HEK293 (cell line): ENCODE measurements around the gene TPD52L1.

Experiments used
- GLI4 ChIP-seq: fragments of 450-650 bp; formaldehyde crosslinking; IDR thresholded peaks from 2 replicates; pipeline ENCODE4 v1.5.1; 2016; ENCODE audit warnings: missing biosample characterization, missing genetic modification characterization
- GLIS2 ChIP-seq: fragments of 450-650 bp; formaldehyde crosslinking; IDR thresholded peaks from 2 replicates; pipeline ENCODE4 v1.5.1; 2016; ENCODE audit warnings: missing biosample characterization, missing genetic modification characterization
- PBX3 ChIP-seq: sonication (generic); formaldehyde crosslinking; IDR thresholded peaks from 2 replicates; pipeline ENCODE4 v1.8.1; 2022; ENCODE audit warnings: mild to moderate bottlenecking, moderate library complexity, missing genetic modification reagents
- PRDM10 ChIP-seq: fragments of 450-650 bp; formaldehyde crosslinking; IDR thresholded peaks from 2 replicates; pipeline ENCODE4 v1.5.1; 2016; ENCODE audit warnings: missing biosample characterization, missing genetic modification characterization
- SCRT1 ChIP-seq: fragments of 450-650 bp; formaldehyde crosslinking; IDR thresholded peaks from 2 replicates; pipeline ENCODE4 v1.5.1; 2016; ENCODE audit warnings: missing biosample characterization, missing genetic modification characterization, borderline replicate concordance
- TRIM28 ChIP-seq: IDR thresholded peaks from 2 replicates; pipeline ENCODE4 v1.6.1; 2011; ENCODE audit warnings: low read length, control low read depth, borderline replicate concordance
- ZBTB20 ChIP-seq: fragments of 450-650 bp; formaldehyde crosslinking; IDR thresholded peaks from 2 replicates; pipeline ENCODE4 v1.5.1; 2016; ENCODE audit warnings: missing biosample characterization, missing genetic modification characterization
- ZEB2 ChIP-seq: fragments of 450-650 bp; formaldehyde crosslinking; IDR thresholded peaks from 2 replicates; pipeline ENCODE4 v1.5.1; 2016; ENCODE audit warnings: missing biosample characterization, missing genetic modification characterization
- ZFP41 ChIP-seq: fragments of 450-650 bp; formaldehyde crosslinking; IDR thresholded peaks from 2 replicates; pipeline ENCODE4 v1.5.1; 2016; ENCODE audit warnings: missing biosample characterization, missing genetic modification characterization, borderline replicate concordance
- ZIC2 ChIP-seq: fragments of 450-650 bp; formaldehyde crosslinking; IDR thresholded peaks from 2 replicates; pipeline ENCODE4 v1.5.1; 2016; ENCODE audit warnings: missing biosample characterization, missing genetic modification characterization
- ZNF148 ChIP-seq: fragments of 450-650 bp; formaldehyde crosslinking; IDR thresholded peaks from 2 replicates; pipeline ENCODE4 v1.5.0; 2017; ENCODE audit warnings: missing biosample characterization, missing genetic modification characterization, borderline replicate concordance
- ZNF214 ChIP-seq: fragments of 450-650 bp; formaldehyde crosslinking; IDR thresholded peaks from 2 replicates; pipeline ENCODE4 v1.5.1; 2017; ENCODE audit warnings: missing biosample characterization, mild to moderate bottlenecking, missing genetic modification characterization, borderline replicate concordance
- ZNF600 ChIP-seq: fragments of 450-650 bp; formaldehyde crosslinking; IDR thresholded peaks from 2 replicates; pipeline ENCODE4 v1.5.1; 2016; ENCODE audit warnings: missing biosample characterization, missing genetic modification characterization
- ZNF660 ChIP-seq: fragments of 450-650 bp; IDR thresholded peaks from 2 replicates; pipeline ENCODE4 v1.5.1; 2018; ENCODE audit warnings: missing biosample characterization, mild to moderate bottlenecking, missing genetic modification characterization
- ZNF701 ChIP-seq: fragments of 450-650 bp; formaldehyde crosslinking; IDR thresholded peaks from 2 replicates; pipeline ENCODE4 v1.5.1; 2016; ENCODE audit warnings: missing biosample characterization, missing genetic modification characterization
- ZNF830 ChIP-seq: fragments of 450-650 bp; IDR thresholded peaks from 2 replicates; pipeline ENCODE4 v1.5.0; 2018; ENCODE audit warnings: missing biosample characterization, missing genetic modification characterization, low read depth, mild to moderate bottlenecking, moderate library complexity
- ZSCAN23 ChIP-seq: fragments of 450-650 bp; formaldehyde crosslinking; IDR thresholded peaks from 2 replicates; pipeline ENCODE4 v1.5.1; 2016; ENCODE audit warnings: missing biosample characterization, missing genetic modification characterization
- ZXDB ChIP-seq: fragments of 450-650 bp; formaldehyde crosslinking; IDR thresholded peaks from 2 replicates; pipeline ENCODE4 v1.5.1; 2016; ENCODE audit warnings: missing biosample characterization, missing genetic modification characterization
- TF ChIP-seq, protein P1 (sequence below): fragments of 450-650 bp; formaldehyde crosslinking; IDR thresholded peaks from 2 replicates; pipeline ENCODE4 v1.5.1; 2017; ENCODE audit warnings: missing biosample characterization, mild to moderate bottlenecking, missing genetic modification characterization, moderate library complexity
- TF ChIP-seq, protein P2 (sequence below): fragments of 450-650 bp; formaldehyde crosslinking; IDR thresholded peaks from 2 replicates; pipeline ENCODE4 v1.5.1; 2016; ENCODE audit warnings: missing biosample characterization, missing genetic modification characterization
- TF ChIP-seq, protein P3 (sequence below): fragments of 450-650 bp; formaldehyde crosslinking; IDR thresholded peaks from 2 replicates; pipeline ENCODE4 v1.5.1; 2016; ENCODE audit warnings: missing biosample characterization, missing genetic modification characterization
- TF ChIP-seq, protein P4 (sequence below): fragments of 450-650 bp; IDR thresholded peaks from 2 replicates; pipeline ENCODE4 v1.5.1; 2018; ENCODE audit warnings: missing biosample characterization, mild to moderate bottlenecking, missing genetic modification characterization

The TPD52L1 gene

GRCh38 chr6:125197795-125198269 is 44.3 kb downstream of the TPD52L1 start (continued):
- TF ChIP-seq, protein P1, sequence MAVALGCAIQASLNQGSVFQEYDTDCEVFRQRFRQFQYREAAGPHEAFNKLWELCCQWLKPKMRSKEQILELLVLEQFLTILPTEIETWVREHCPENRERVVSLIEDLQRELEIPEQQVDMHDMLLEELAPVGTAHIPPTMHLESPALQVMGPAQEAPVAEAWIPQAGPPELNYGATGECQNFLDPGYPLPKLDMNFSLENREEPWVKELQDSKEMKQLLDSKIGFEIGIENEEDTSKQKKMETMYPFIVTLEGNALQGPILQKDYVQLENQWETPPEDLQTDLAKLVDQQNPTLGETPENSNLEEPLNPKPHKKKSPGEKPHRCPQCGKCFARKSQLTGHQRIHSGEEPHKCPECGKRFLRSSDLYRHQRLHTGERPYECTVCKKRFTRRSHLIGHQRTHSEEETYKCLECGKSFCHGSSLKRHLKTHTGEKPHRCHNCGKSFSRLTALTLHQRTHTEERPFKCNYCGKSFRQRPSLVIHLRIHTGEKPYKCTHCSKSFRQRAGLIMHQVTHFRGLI (tag by site-specific recombination): peak; percentile 97
- TF ChIP-seq ZNF830 (tag by site-specific recombination): no peak
- TF ChIP-seq ZIC2: 0 out of 2 replicates have a peak, but pooled peaks have one; percentile 13
- TF ChIP-seq ZNF600 (tag by site-specific recombination): peak; percentile 49; the same call in 1 of the 2 replicates
- peak; percentile 48; the same call in 1 of the 2 replicates for TF ChIP-seq PRDM10 (tag by site-specific recombination)
- no peak for TF ChIP-seq ZNF148
- TF ChIP-seq, protein P2, sequence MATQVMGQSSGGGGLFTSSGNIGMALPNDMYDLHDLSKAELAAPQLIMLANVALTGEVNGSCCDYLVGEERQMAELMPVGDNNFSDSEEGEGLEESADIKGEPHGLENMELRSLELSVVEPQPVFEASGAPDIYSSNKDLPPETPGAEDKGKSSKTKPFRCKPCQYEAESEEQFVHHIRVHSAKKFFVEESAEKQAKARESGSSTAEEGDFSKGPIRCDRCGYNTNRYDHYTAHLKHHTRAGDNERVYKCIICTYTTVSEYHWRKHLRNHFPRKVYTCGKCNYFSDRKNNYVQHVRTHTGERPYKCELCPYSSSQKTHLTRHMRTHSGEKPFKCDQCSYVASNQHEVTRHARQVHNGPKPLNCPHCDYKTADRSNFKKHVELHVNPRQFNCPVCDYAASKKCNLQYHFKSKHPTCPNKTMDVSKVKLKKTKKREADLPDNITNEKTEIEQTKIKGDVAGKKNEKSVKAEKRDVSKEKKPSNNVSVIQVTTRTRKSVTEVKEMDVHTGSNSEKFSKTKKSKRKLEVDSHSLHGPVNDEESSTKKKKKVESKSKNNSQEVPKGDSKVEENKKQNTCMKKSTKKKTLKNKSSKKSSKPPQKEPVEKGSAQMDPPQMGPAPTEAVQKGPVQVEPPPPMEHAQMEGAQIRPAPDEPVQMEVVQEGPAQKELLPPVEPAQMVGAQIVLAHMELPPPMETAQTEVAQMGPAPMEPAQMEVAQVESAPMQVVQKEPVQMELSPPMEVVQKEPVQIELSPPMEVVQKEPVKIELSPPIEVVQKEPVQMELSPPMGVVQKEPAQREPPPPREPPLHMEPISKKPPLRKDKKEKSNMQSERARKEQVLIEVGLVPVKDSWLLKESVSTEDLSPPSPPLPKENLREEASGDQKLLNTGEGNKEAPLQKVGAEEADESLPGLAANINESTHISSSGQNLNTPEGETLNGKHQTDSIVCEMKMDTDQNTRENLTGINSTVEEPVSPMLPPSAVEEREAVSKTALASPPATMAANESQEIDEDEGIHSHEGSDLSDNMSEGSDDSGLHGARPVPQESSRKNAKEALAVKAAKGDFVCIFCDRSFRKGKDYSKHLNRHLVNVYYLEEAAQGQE (tag by site-specific recombination): no peak
- TF ChIP-seq ZNF660 (tag by site-specific recombination): no peak
- 0 out of 2 replicates have a peak, but pooled peaks have one; percentile 19 for TF ChIP-seq ZXDB (tag by site-specific recombination)
- no peak for TF ChIP-seq ZFP41
- TF ChIP-seq ZBTB20: peak; percentile 46
- no peak for TF ChIP-seq GLIS2 (tag by site-specific recombination)
- 0 out of 2 replicates have a peak, but pooled peaks have one; percentile 13 for TF ChIP-seq ZEB2
- TF ChIP-seq, protein P3, sequence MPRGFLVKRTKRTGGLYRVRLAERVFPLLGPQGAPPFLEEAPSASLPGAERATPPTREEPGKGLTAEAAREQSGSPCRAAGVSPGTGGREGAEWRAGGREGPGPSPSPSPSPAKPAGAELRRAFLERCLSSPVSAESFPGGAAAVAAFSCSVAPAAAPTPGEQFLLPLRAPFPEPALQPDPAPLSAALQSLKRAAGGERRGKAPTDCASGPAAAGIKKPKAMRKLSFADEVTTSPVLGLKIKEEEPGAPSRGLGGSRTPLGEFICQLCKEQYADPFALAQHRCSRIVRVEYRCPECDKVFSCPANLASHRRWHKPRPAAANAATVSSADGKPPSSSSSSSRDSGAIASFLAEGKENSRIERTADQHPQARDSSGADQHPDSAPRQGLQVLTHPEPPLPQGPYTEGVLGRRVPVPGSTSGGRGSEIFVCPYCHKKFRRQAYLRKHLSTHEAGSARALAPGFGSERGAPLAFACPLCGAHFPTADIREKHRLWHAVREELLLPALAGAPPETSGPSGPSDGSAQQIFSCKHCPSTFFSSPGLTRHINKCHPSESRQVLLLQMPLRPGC (tag by site-specific recombination): no peak
- TF ChIP-seq TRIM28: peak; percentile 57
- no peak for TF ChIP-seq ZSCAN23
- no peak for TF ChIP-seq ZNF214
- no peak for TF ChIP-seq GLI4 (tag by site-specific recombination)
- TF ChIP-seq, protein P4, sequence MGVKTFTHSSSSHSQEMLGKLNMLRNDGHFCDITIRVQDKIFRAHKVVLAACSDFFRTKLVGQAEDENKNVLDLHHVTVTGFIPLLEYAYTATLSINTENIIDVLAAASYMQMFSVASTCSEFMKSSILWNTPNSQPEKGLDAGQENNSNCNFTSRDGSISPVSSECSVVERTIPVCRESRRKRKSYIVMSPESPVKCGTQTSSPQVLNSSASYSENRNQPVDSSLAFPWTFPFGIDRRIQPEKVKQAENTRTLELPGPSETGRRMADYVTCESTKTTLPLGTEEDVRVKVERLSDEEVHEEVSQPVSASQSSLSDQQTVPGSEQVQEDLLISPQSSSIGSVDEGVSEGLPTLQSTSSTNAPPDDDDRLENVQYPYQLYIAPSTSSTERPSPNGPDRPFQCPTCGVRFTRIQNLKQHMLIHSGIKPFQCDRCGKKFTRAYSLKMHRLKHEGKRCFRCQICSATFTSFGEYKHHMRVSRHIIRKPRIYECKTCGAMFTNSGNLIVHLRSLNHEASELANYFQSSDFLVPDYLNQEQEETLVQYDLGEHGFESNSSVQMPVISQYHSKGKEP (tag by site-specific recombination): no peak
- TF ChIP-seq PBX3 (CRISPR knock-in tag): no peak
- TF ChIP-seq ZNF701 (tag by site-specific recombination): no peak
- no peak for TF ChIP-seq SCRT1
